Right lobe of liver (tissue), 6 donors: ENCODE results near the gene MTMR11. TPM values are rescaled to one million over a fixed set of nuclear protein-coding genes. Genes with fewer than 3 reads are reported as not detected.

ENCODE experiments used
- ATAC-seq, 4 donors: fragments of 200-7000 bp; cut with Tn5 transposase; one replicate each; pipeline ENCODE4 v1.9.1; 2020; ENCODE audit warnings: mild to moderate bottlenecking in 4 of 4, moderate library complexity in 4 of 4
- DNase-seq, 3 donors: peaks; one replicate each; pipeline ENCODE4 v3.0.0-alpha.2; 2020
- H3K27ac ChIP-seq, 3 donors: fragments of 200-600 bp; one replicate each; pipeline ENCODE4 v1.8.0; 2022
- H3K27me3 ChIP-seq, 2 donors: fragments of 200-600 bp; one replicate each; pipeline ENCODE4 v1.8.0; 2022
- H3K36me3 ChIP-seq, 4 donors: fragments of 200-600 bp; sonication (generic) in 1 of 4; one replicate each; pipeline versions ENCODE4 v1.5.1 to v1.8.0; 2017 to 2022; ENCODE audit warnings: control low read depth in 1 of 4
- H3K4me1 ChIP-seq, 4 donors: fragments of 200-600 bp; sonication (generic) in 1 of 4; one replicate each; pipeline versions ENCODE4 v1.5.1 to v1.8.0; 2017 to 2022; ENCODE audit warnings: control low read depth in 1 of 4
- H3K4me3 ChIP-seq, 3 donors: fragments of 200-600 bp; one replicate each; pipeline ENCODE4 v1.8.0; 2022
- H3K9me3 ChIP-seq, 4 donors: fragments of 200-600 bp; sonication (generic) in 1 of 4; one replicate each; pipeline versions ENCODE4 v1.5.1 to v1.8.0; 2017 to 2022; ENCODE audit warnings: control low read depth in 1 of 4
- POLR2A ChIP-seq: fragments of 450-650 bp; IDR thresholded peaks from one replicate; pipeline ENCODE4 v1.6.1; 2017; ENCODE audit warnings: antibody characterized with exemption, mild to moderate bottlenecking
- whole genome bisulfite sequencing: methylation state at CpG from one replicate; pipeline ENCODE4 v1.1.6; 2018; ENCODE audit warnings: low coverage, low lambda C conversion rate; ENCODE audit not compliant: insufficient coverage; ENCODE audit errors: missing lambda C conversion rate; 5-methylcytosine and 5-hydroxymethylcytosine counted together
- intact Hi-C, 2 donors: fragments of 100-400 bp; cut with DNase I; formaldehyde crosslinking; loops; one replicate each; pipeline versions ENCODE4 v1.11.2 to v1.14.1; 2022
- total RNA-seq, 6 experiments: library from RNA; depleted of rRNA in 2 of 6; stranded (reverse); fragments of >200 nt in 2 of 6; fragmentation: NEBNext Ultra II Directional in 3 of 6; extraction: Animal tissue kit (Norgen Biotek cat#: 25700) in 3 of 6; gene quantifications; one replicate each; pipeline versions ENCODE4 v1.1.0 to v1.2.4, GENCODE V29; 2016 to 2023
- TF ChIP-seq, protein P1 (sequence below), 4 donors: fragments of 200-600 bp in 3 of 4; fragments of 450-650 bp in 1 of 4; IDR thresholded peaks; one replicate each; pipeline versions ENCODE4 v1.5.1 to v1.8.0; 2016 to 2022; ENCODE audit warnings: antibody characterized with exemption in 4 of 4, mild to moderate bottlenecking in 2 of 4
- donor health status: DM: no; HTN: yes; CAD: no.
- donor health status: DM: no; HTN: no; CAD: no.
- donor health status: DM: no; HTN: no; CAD: no.
- donor health status: DM: no; HTN: yes; CAD: no.
- donor health status: DM: no; HTN: yes; CAD: no.

Gene MTMR11
- total RNA-seq, 6 experiments from 2014 or later: 0.97 to 7.1 (median 3.6) TPM

DNA sequence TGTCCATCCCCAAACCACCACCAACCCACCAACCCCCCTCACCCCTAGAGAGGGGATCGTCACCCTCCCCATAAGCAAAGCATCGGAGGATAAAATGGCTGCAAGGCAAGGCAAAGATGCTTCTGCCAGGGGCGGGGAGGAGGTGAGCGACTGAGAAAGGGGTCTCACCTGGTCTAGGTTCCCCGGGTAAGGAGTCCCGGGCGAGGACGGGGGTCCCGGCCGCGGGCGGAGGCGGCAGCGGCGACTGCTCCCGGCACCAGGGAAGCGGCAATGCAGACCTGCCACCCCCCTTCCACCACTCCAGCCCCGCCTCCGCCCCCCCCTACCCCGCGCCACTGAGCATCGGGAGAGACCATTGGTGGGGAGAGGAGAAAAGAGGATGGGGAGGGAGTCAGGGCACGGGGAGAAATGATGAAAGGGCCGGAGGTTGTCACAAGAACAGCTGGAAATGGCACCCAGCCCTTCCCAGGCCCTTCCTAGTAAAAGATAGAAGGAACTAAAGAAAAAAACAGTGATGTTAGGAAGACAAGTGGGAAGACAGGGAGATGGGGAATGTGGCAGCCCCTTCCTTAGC, 19.0 kb downstream of the MTMR11 start, which contains the start of gene SV2A:
SV2A (minus strand) TSS at position 274 of the 574 bp plus-strand sequence. CDS start 4,004 bp downstream, outside the sequence.
- H3K27me3 ChIP-seq: no peaks in the 10 kb centered on the region
- intact Hi-C loops: no loop called here
- peaks cover 0 to 4% (median 3%) of the 10 kb centered on the region in 4 donors for H3K36me3 ChIP-seq
- DNase-seq (no peak), ATAC-seq (peak in 2 of 4 donors; percentile 18 to 45)
- peak within 1 kb of the TSS; percentile 16 to 26 (median 16) for H3K4me3 ChIP-seq
- no peak for TF ChIP-seq POLR2A
- TF ChIP-seq, protein P1, sequence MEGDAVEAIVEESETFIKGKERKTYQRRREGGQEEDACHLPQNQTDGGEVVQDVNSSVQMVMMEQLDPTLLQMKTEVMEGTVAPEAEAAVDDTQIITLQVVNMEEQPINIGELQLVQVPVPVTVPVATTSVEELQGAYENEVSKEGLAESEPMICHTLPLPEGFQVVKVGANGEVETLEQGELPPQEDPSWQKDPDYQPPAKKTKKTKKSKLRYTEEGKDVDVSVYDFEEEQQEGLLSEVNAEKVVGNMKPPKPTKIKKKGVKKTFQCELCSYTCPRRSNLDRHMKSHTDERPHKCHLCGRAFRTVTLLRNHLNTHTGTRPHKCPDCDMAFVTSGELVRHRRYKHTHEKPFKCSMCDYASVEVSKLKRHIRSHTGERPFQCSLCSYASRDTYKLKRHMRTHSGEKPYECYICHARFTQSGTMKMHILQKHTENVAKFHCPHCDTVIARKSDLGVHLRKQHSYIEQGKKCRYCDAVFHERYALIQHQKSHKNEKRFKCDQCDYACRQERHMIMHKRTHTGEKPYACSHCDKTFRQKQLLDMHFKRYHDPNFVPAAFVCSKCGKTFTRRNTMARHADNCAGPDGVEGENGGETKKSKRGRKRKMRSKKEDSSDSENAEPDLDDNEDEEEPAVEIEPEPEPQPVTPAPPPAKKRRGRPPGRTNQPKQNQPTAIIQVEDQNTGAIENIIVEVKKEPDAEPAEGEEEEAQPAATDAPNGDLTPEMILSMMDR (IDR thresholded peaks at IDR 0.05): no peak
- WGBS: 7% methylated on average over 13 of the region's 24 CpGs
- no peaks in the 10 kb centered on the region for H3K9me3 ChIP-seq
- H3K4me1 ChIP-seq: peaks cover 0 to 10% (median 0%) of the 10 kb centered on the region in 4 donors
- no peak within 1 kb of the TSS for H3K27ac ChIP-seq

DNA sequence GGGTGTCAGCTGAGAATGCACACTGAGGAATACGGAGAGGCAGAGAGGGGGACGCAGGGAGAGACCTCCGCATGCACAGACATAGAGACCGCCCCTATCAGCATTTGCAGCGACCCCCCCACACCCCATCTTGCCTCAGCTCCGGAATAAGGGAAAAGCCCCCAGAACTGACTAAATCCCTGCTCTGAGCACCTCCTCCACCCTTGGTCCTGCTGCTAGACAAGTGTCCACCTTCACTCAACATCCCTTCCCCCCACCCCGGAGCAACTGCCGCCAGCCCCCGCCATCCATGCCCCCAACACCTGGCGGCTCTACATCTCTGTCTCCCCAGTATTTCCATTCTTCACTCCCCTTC, 19.8 kb downstream of the MTMR11 start:
- WGBS: 13% methylated on average over 8 of the region's 10 CpGs
- TF ChIP-seq POLR2A: no peak
- TF ChIP-seq, protein P1 (IDR thresholded peaks at IDR 0.05): no peak
- intact Hi-C loops: no loop called here
- peaks cover 0 to 10% (median 0%) of the 10 kb centered on the region in 4 donors for H3K4me1 ChIP-seq
- no peaks in the 10 kb centered on the region for H3K36me3 ChIP-seq
- DNase-seq (no peak), ATAC-seq (no peak)
- H3K4me3 ChIP-seq: no peak overlapping the region
- no peaks in the 10 kb centered on the region for H3K9me3 ChIP-seq
- no peaks in the 10 kb centered on the region for H3K27me3 ChIP-seq
- H3K27ac ChIP-seq: no peak overlapping the region

DNA sequence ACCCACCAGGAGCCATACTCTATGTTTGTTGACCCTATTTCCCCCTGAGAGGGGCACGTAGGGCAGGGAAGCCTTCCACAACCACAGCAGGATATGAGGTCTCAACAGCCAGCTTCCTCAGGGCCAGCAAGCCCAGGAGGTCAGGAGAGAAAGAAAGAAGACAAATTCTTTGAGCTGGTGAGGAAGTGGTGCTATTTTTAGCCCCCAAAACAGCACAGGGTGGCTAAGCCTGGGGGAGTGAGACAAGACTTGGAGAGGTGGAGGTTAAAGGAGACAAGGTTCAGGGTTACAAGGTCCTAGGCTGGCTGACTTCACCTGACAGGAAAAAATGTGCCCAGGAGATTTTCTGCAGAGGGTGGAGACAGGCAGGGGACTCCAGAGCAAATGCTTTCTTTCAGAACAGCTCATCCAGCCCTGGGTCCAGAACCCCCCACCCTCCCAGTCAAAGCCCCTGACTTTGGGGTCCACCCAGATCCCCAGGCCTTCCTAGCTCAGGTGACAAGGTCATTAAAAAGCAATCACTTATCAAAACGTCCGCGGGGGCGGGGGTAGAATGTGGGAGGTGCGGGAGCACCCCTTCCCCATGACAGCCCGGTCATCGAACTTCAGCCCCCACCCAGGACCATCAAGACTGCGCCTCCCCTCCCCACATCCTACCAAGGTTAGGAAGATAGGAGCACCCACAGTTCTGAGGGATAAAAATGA, 20.3 kb downstream of the MTMR11 start:
- no peaks in the 10 kb centered on the region for H3K36me3 ChIP-seq
- intact Hi-C loops: no loop called here
- DNase-seq (no peak), ATAC-seq (no peak)
- H3K4me3 ChIP-seq: no peak overlapping the region
- no peaks in the 10 kb centered on the region for H3K9me3 ChIP-seq
- TF ChIP-seq POLR2A: no peak
- TF ChIP-seq, protein P1 (IDR thresholded peaks at IDR 0.05): no peak
- no peak overlapping the region for H3K27ac ChIP-seq
- peaks cover 0 to 10% (median 0%) of the 10 kb centered on the region in 4 donors for H3K4me1 ChIP-seq
- WGBS: 29% methylated on average over 6 of the region's 9 CpGs
- no peaks in the 10 kb centered on the region for H3K27me3 ChIP-seq

DNA sequence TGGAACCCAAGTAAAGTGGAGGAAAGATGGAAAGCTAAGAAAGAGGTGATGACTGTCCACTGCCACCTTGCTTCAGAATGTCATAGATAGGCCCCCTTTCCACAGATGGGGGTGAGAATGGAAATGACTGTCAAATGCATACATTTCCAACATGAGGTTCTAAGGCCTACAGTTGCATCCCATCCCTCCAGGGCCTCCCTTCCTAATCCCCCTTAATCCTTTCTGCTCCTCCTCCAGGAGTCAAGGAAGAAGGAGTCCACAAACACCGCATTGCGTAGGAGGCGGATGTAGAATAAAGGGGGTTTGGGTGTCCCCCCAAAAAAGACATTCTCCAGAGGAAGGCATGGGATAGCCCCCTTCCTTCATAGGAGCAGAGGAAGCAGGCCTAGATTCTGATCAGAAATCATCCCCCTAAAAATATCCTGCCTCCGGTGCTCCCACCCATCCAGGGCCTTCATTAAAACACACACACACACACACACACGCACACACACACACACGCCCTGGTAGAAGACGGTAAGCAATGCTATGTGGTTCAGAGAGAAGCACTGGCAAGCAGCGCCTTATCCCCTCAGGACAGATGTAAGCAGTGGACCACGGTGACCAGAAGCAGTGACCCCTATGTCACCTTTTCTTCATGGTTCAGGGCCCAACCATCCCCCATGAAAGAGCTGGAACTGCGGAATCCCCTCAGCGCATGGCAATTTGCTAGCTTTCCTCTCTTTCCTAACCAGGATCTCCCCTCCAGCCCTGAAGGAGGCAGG, 21.1 kb downstream of the MTMR11 start:
- no peaks in the 10 kb centered on the region for H3K36me3 ChIP-seq
- intact Hi-C loops: no loop called here

More for the DNA sequence above, 21.1 kb downstream of the MTMR11 start:
- peaks cover 0 to 10% (median 0%) of the 10 kb centered on the region in 4 donors for H3K4me1 ChIP-seq
- H3K9me3 ChIP-seq: no peaks in the 10 kb centered on the region
- no peaks in the 10 kb centered on the region for H3K27me3 ChIP-seq
- no peak overlapping the region for H3K27ac ChIP-seq
- no peak for TF ChIP-seq POLR2A
- TF ChIP-seq, protein P1 (IDR thresholded peaks at IDR 0.05): no peak
- WGBS: 89% methylated on average over 4 of the region's 11 CpGs
- DNase-seq (no peak), ATAC-seq (no peak)
- no peak overlapping the region for H3K4me3 ChIP-seq
